ENCODE results near the gene NELL1. TPM values are rescaled to one million over a fixed set of nuclear protein-coding genes. Genes with fewer than 3 reads are reported as not detected.

NELL1 gene
- polyA plus RNA-seq, 2 of the 4 experiments (the other 2 are of a cell fraction) = not detected

- no peak for TF ChIP-seq ELK1 (IDR thresholded peaks at IDR 0.05; ENCODE audit: low read depth, low read length)
Observed at GRCh38 chr11:20670932-20671403, 1.6 kb downstream of the NELL1 start (continued).

- H3K9me3 ChIP-seq = no peaks in the 10 kb centered on the region; the same call in 2 of the 3 replicates
- no peak overlapping the region for H3K4me2 ChIP-seq
- TF ChIP-seq JUNB (IDR thresholded peaks at IDR 0.05) (no peak), CBX2 (IDR thresholded peaks at IDR 0.05; ENCODE audit: borderline replicate concordance, low read depth) (no peak), KDM5A (IDR thresholded peaks at IDR 0.05) (no peak), RFX5 (IDR thresholded peaks at IDR 0.05) (no peak), HEYL (CRISPR knock-in tag; IDR thresholded peaks at IDR 0.05) (no peak), RAD21 (conservative IDR thresholded peaks at IDR 0.05 in 1 of 2, IDR thresholded peaks at IDR 0.05 in 1 of 2) (peak in 1 of 2 experiments; percentile 16; a peak in 1 of 5 replicates), CEBPB (IDR thresholded peaks at IDR 0.05) (no peak), CTCF (IDR thresholded peaks at IDR 0.05) (peak; percentile 48)
- H3K4me1 ChIP-seq = peaks cover 8% of the 10 kb centered on the region; the same call in 2 of the 3 replicates
- ChIA-PET POLR2A (no interaction called here), CTCF (interaction anchor here (0.6 to 3.3 kb wide), 11 partner anchors 10 to 1466 kb away, joined by 3 to 21 read pairs (median 4); no protein-coding TSS in a partner anchor)
- peak; percentile 20 to 31 for DNase-seq (ENCODE audit: low read depth in 1 of 2, low spot score in 1 of 2)
- peak; percentile 78 to 84; a peak in 5 of 6 replicates for ATAC-seq
- H3K27ac ChIP-seq = no peak overlapping the region
- no peak overlapping the region for H3K4me3 ChIP-seq
- WGBS (ENCODE audit: missing lambda C conversion rate) = 2% methylated on average over 6 of the region's 6 CpGs
- FAIRE-seq = no peak
Observed at GRCh38 chr11:20671856-20672546, 2.6 kb downstream of the NELL1 start.

- POLR2A ChIA-PET = no interaction called here
- Histone ChIP-seq H3K4me2 (no peak overlapping the region), H3K4me1 (peaks cover 8% of the 10 kb centered on the region; the same call in 2 of the 3 replicates), H3K4me3 (no peak overlapping the region), H3K27ac (no peak overlapping the region), H3K9me3 (no peaks in the 10 kb centered on the region; the same call in 2 of the 3 replicates)
- CTCF ChIA-PET = interaction anchor here (0.6 to 3.3 kb wide), 12 partner anchors 8 to 1466 kb away, joined by 3 to 21 read pairs (median 3); no protein-coding TSS in a partner anchor
- WGBS (ENCODE audit: missing lambda C conversion rate) = 36% methylated on average over 2 of the region's 2 CpGs
- peak in 1 of 2 experiments; percentile 20 for DNase-seq (ENCODE audit: low read depth in 1 of 2, low spot score in 1 of 2)
- FAIRE-seq = no peak
- peak; percentile 30 to 74; a peak in 3 of 6 replicates for ATAC-seq
- TF ChIP-seq CTCF (IDR thresholded peaks at IDR 0.05) (peak; percentile 29), TFCP2L1 (CRISPR knock-in tag; IDR thresholded peaks at IDR 0.05) (no peak)
Observed at GRCh38 chr11:20672575-20672974, 3.2 kb downstream of the NELL1 start.

- no peak overlapping the region for H3K27ac ChIP-seq
- TF ChIP-seq NR3C1 (IDR thresholded peaks at IDR 0.05) = no peak
- no peak for TF ChIP-seq NFE2L2 (conservative IDR thresholded peaks at IDR 0.05; ENCODE audit: low read length)
- TF ChIP-seq ATOH8 (CRISPR knock-in tag; IDR thresholded peaks at IDR 0.05; ENCODE audit: low read depth) = no peak
- no peak for TF ChIP-seq BHLHE40 (IDR thresholded peaks at IDR 0.05; ENCODE audit: low read depth, low read length)
- TF ChIP-seq ZSCAN20 (CRISPR knock-in tag; IDR thresholded peaks at IDR 0.05) = no peak
- TF ChIP-seq SMC3 (IDR thresholded peaks at IDR 0.05) = no peak
- TF ChIP-seq FOXS1 (CRISPR knock-in tag; IDR thresholded peaks at IDR 0.05) = no peak
- TF ChIP-seq RCOR1 (IDR thresholded peaks at IDR 0.05; ENCODE audit: low read depth, low read length) = no peak
- WGBS (ENCODE audit: missing lambda C conversion rate) = 45% methylated on average over 2 of the region's 2 CpGs
- ChIA-PET CTCF (interaction anchor here (0.7 kb wide), 1 partner anchor 56 kb away, joined by 4 read pairs; no protein-coding TSS in a partner anchor), POLR2A (no interaction called here)
- H3K4me3 ChIP-seq = no peak overlapping the region
- no peak for ATAC-seq
- H3K4me1 ChIP-seq = no peaks in the 10 kb centered on the region
- FAIRE-seq = no peak
- no peak overlapping the region for H3K4me2 ChIP-seq
- no peak for DNase-seq (ENCODE audit: low read depth in 1 of 2, low spot score in 1 of 2)
- H3K9me3 ChIP-seq = no peaks in the 10 kb centered on the region
Observed at GRCh38 chr11:20676658-20677057, 7.3 kb downstream of the NELL1 start.

Measured in A549 (cell line).